ENCODE measurements around the gene NRXN3.

Gene NRXN3

GRCh38 chr14:78154827-78155226 is 15.3 kb upstream of the NRXN3 start:
- peaks cover 5% of the 10 kb centered on the region for H3K27me3 Mint-ChIP-seq
- H3K9me3 Mint-ChIP-seq: no peaks in the 10 kb centered on the region
- no peaks in the 10 kb centered on the region for H3K4me1 Mint-ChIP-seq (ENCODE audit: low read depth)
- no peak overlapping the region for H3K27ac Mint-ChIP-seq
- no peak overlapping the region for H3K4me3 Mint-ChIP-seq
- H3K36me3 Mint-ChIP-seq (ENCODE audit: low read depth): no peaks in the 10 kb centered on the region

GRCh38 chr14:78156196-78156595 is 14.0 kb upstream of the NRXN3 start:
- Mint-ChIP-seq H3K9me3 (no peaks in the 10 kb centered on the region), H3K27me3 (peaks cover 7% of the 10 kb centered on the region), H3K27ac (no peak overlapping the region), H3K36me3 (ENCODE audit: low read depth) (no peaks in the 10 kb centered on the region), H3K4me1 (ENCODE audit: low read depth) (no peaks in the 10 kb centered on the region), H3K4me3 (no peak overlapping the region)

- peaks cover 10% of the 10 kb centered on the region for H3K27me3 Mint-ChIP-seq
- no peaks in the 10 kb centered on the region for H3K9me3 Mint-ChIP-seq
- no peaks in the 10 kb centered on the region for H3K36me3 Mint-ChIP-seq (ENCODE audit: low read depth)
- H3K4me3 Mint-ChIP-seq: no peak overlapping the region
- H3K4me1 Mint-ChIP-seq (ENCODE audit: low read depth): no peaks in the 10 kb centered on the region
- no peak overlapping the region for H3K27ac Mint-ChIP-seq
Measured at GRCh38 chr14:78157494-78158437, 12.4 kb upstream of the NRXN3 start.

- H3K36me3 Mint-ChIP-seq (ENCODE audit: low read depth): no peaks in the 10 kb centered on the region
- H3K27ac Mint-ChIP-seq: no peak overlapping the region
- H3K4me3 Mint-ChIP-seq: no peak overlapping the region
- H3K4me1 Mint-ChIP-seq (ENCODE audit: low read depth): no peaks in the 10 kb centered on the region
- no peaks in the 10 kb centered on the region for H3K9me3 Mint-ChIP-seq
- peaks cover 12% of the 10 kb centered on the region for H3K27me3 Mint-ChIP-seq
Measured at GRCh38 chr14:78162202-78162601, 8.0 kb upstream of the NRXN3 start.

GRCh38 chr14:78164226-78164853 is 5.8 kb upstream of the NRXN3 start:
- no peak overlapping the region for H3K27ac Mint-ChIP-seq
- H3K4me3 Mint-ChIP-seq: no peak overlapping the region
- H3K4me1 Mint-ChIP-seq (ENCODE audit: low read depth): no peaks in the 10 kb centered on the region
- peaks cover 19% of the 10 kb centered on the region for H3K27me3 Mint-ChIP-seq
- H3K9me3 Mint-ChIP-seq: no peaks in the 10 kb centered on the region
- H3K36me3 Mint-ChIP-seq (ENCODE audit: low read depth): no peaks in the 10 kb centered on the region

- Mint-ChIP-seq H3K4me1 (ENCODE audit: low read depth) (no peaks in the 10 kb centered on the region), H3K4me3 (no peak overlapping the region), H3K27me3 (peaks cover 17% of the 10 kb centered on the region), H3K9me3 (no peaks in the 10 kb centered on the region), H3K27ac (no peak overlapping the region), H3K36me3 (ENCODE audit: low read depth) (no peaks in the 10 kb centered on the region)
Measured at GRCh38 chr14:78172428-78172827, 2.3 kb downstream of the NRXN3 start.

GRCh38 chr14:78173346-78174035 is 3.3 kb downstream of the NRXN3 start:
- Mint-ChIP-seq H3K4me3 (no peak overlapping the region), H3K36me3 (ENCODE audit: low read depth) (no peaks in the 10 kb centered on the region), H3K9me3 (no peaks in the 10 kb centered on the region), H3K27me3 (peaks cover 14% of the 10 kb centered on the region), H3K4me1 (ENCODE audit: low read depth) (no peaks in the 10 kb centered on the region), H3K27ac (no peak overlapping the region)

- no peak overlapping the region for H3K27ac Mint-ChIP-seq
- H3K36me3 Mint-ChIP-seq (ENCODE audit: low read depth): no peaks in the 10 kb centered on the region
- no peaks in the 10 kb centered on the region for H3K9me3 Mint-ChIP-seq
- H3K4me3 Mint-ChIP-seq: no peak overlapping the region
- no peaks in the 10 kb centered on the region for H3K4me1 Mint-ChIP-seq (ENCODE audit: low read depth)
- H3K27me3 Mint-ChIP-seq: peaks cover 10% of the 10 kb centered on the region
Measured at GRCh38 chr14:78175412-78175811, 5.2 kb downstream of the NRXN3 start.

GRCh38 chr14:78178071-78178470 is 7.9 kb downstream of the NRXN3 start:
- H3K4me1 Mint-ChIP-seq (ENCODE audit: low read depth): no peaks in the 10 kb centered on the region
- no peak overlapping the region for H3K4me3 Mint-ChIP-seq
- H3K9me3 Mint-ChIP-seq: no peaks in the 10 kb centered on the region
- no peaks in the 10 kb centered on the region for H3K36me3 Mint-ChIP-seq (ENCODE audit: low read depth)
- H3K27me3 Mint-ChIP-seq: peaks cover 3% of the 10 kb centered on the region
- no peak overlapping the region for H3K27ac Mint-ChIP-seq

GRCh38 chr14:78178971-78179370 is 8.8 kb downstream of the NRXN3 start:
- Mint-ChIP-seq H3K9me3 (no peaks in the 10 kb centered on the region), H3K4me3 (no peak overlapping the region), H3K27me3 (peaks cover 3% of the 10 kb centered on the region), H3K4me1 (ENCODE audit: low read depth) (no peaks in the 10 kb centered on the region), H3K27ac (no peak overlapping the region), H3K36me3 (ENCODE audit: low read depth) (no peaks in the 10 kb centered on the region)

GRCh38 chr14:78181270-78181669 is 11.1 kb downstream of the NRXN3 start:
- Mint-ChIP-seq H3K27me3 (no peaks in the 10 kb centered on the region), H3K4me3 (no peak overlapping the region), H3K36me3 (ENCODE audit: low read depth) (no peaks in the 10 kb centered on the region), H3K9me3 (no peaks in the 10 kb centered on the region), H3K4me1 (ENCODE audit: low read depth) (no peaks in the 10 kb centered on the region), H3K27ac (no peak overlapping the region)

- no peaks in the 10 kb centered on the region for H3K4me1 Mint-ChIP-seq (ENCODE audit: low read depth)
- H3K9me3 Mint-ChIP-seq: no peaks in the 10 kb centered on the region
- H3K27me3 Mint-ChIP-seq: no peaks in the 10 kb centered on the region
- H3K36me3 Mint-ChIP-seq (ENCODE audit: low read depth): no peaks in the 10 kb centered on the region
- H3K27ac Mint-ChIP-seq: no peak overlapping the region
- H3K4me3 Mint-ChIP-seq: no peak overlapping the region
Measured at GRCh38 chr14:78182722-78183121, 12.5 kb downstream of the NRXN3 start.

GRCh38 chr14:78184157-78184556 is 14.0 kb downstream of the NRXN3 start:
- no peak overlapping the region for H3K4me3 Mint-ChIP-seq
- no peaks in the 10 kb centered on the region for H3K27me3 Mint-ChIP-seq
- no peaks in the 10 kb centered on the region for H3K4me1 Mint-ChIP-seq (ENCODE audit: low read depth)
- no peaks in the 10 kb centered on the region for H3K9me3 Mint-ChIP-seq
- H3K27ac Mint-ChIP-seq: no peak overlapping the region
- H3K36me3 Mint-ChIP-seq (ENCODE audit: low read depth): no peaks in the 10 kb centered on the region

GRCh38 chr14:78186277-78186676 is 16.1 kb downstream of the NRXN3 start:
- no peaks in the 10 kb centered on the region for H3K9me3 Mint-ChIP-seq
- H3K36me3 Mint-ChIP-seq (ENCODE audit: low read depth): no peaks in the 10 kb centered on the region
- H3K27ac Mint-ChIP-seq: no peak overlapping the region
- no peaks in the 10 kb centered on the region for H3K4me1 Mint-ChIP-seq (ENCODE audit: low read depth)
- no peaks in the 10 kb centered on the region for H3K27me3 Mint-ChIP-seq
- H3K4me3 Mint-ChIP-seq: no peak overlapping the region

- Mint-ChIP-seq H3K27ac (no peak overlapping the region), H3K9me3 (no peaks in the 10 kb centered on the region), H3K4me1 (ENCODE audit: low read depth) (no peaks in the 10 kb centered on the region)
Measured at GRCh38 chr14:78188882-78189281, 18.7 kb downstream of the NRXN3 start.

More at GRCh38 chr14:78188882-78189281, 18.7 kb downstream of the NRXN3 start:
- H3K36me3 Mint-ChIP-seq (ENCODE audit: low read depth): no peaks in the 10 kb centered on the region
- H3K27me3 Mint-ChIP-seq: no peaks in the 10 kb centered on the region
- no peak overlapping the region for H3K4me3 Mint-ChIP-seq
